ENCODE data around the gene SLC44A1. TPM values are rescaled to one million over a fixed set of nuclear protein-coding genes. Genes with fewer than 3 reads are reported as not detected.

The SLC44A1 gene
- total and polyA plus RNA-seq, 2 of the 13 experiments (the other 11 are each of a cell fraction or from before 2014, with no cell fraction given): 21.4 to 40.8 TPM

- TF ChIP-seq FUBP1 (CRISPR knock-in tag; IDR thresholded peaks at IDR 0.05; ENCODE audit: borderline replicate concordance): 0 out of 2 replicates have a peak, but pooled peaks have one; percentile 26
- no peak; the same call in 1 of the 2 replicates for TF ChIP-seq DPF2 (CRISPR knock-in tag; IDR thresholded peaks at IDR 0.05; ENCODE audit: borderline replicate concordance, low read depth)
- no peak for TF ChIP-seq KAT2B (IDR thresholded peaks at IDR 0.05; ENCODE audit: borderline replicate concordance, low read depth, low read length)
- TF ChIP-seq ATAD3A (CRISPR knock-in tag; IDR thresholded peaks at IDR 0.05): no peak; the same call in 1 of the 2 replicates
- no peak for TF ChIP-seq ZNF20 (CRISPR knock-in tag; IDR thresholded peaks at IDR 0.05)
- TF ChIP-seq ZBTB40 (IDR thresholded peaks at IDR 0.05): peak; percentile 46; the same call in 1 of the 2 replicates
- TF ChIP-seq ZBTB40 (CRISPR knock-in tag; IDR thresholded peaks at IDR 0.05): peak; percentile 96
- TF ChIP-seq PHF20 (CRISPR knock-in tag; IDR thresholded peaks at IDR 0.05): peak; percentile 75
- 0 out of 2 replicates have a peak, but pooled peaks have one; percentile 35 for TF ChIP-seq POLR2AphosphoS5 (IDR thresholded peaks at IDR 0.05; ENCODE audit: low read depth, low read length)
- peak; percentile 91 for TF ChIP-seq FOXO1 (CRISPR knock-in tag; IDR thresholded peaks at IDR 0.05)
- TF ChIP-seq CEBPB (IDR thresholded peaks at IDR 0.05; ENCODE audit: borderline replicate concordance, low read depth, low read length): no peak
- TF ChIP-seq ZNF772 (CRISPR knock-in tag; IDR thresholded peaks at IDR 0.05): peak; percentile 99
- peak; percentile 89 for TF ChIP-seq PATZ1 (CRISPR knock-in tag; IDR thresholded peaks at IDR 0.05)
- TF ChIP-seq MEIS1 (CRISPR knock-in tag; IDR thresholded peaks at IDR 0.05; ENCODE audit: borderline replicate concordance): peak; percentile 91; the same call in 1 of the 2 replicates
Measured at GRCh38 chr9:105244003-105244733, at the start of gene SLC44A1 (continued).
